Fibroblast of lung (primary cell): ENCODE results near the gene LIMK2. TPM values are rescaled to one million over a fixed set of nuclear protein-coding genes. Genes with fewer than 3 reads are reported as not detected.
A peak's percentile ranks its signal among the peaks of the same experiment; 100 is the strongest.
"Not testable (repeated sequence)": the region's sequence is repeated elsewhere in the genome, so short reads cannot be mapped to it uniquely, and the experiment has no call there.

Experiments
- DNase-seq, 2 donors: peaks; one replicate each; pipeline versions ENCODE4 v3.0.0 to v3.0.0-alpha.2; 2010; ENCODE audit warnings: low read depth in 2 of 2
- H2AFZ ChIP-seq: 2 replicates; pipeline ENCODE4 v1.5.1; 2012; ENCODE audit warnings: low read length, control low read depth, inconsistent platforms
- H3K27ac ChIP-seq: 2 replicates; pipeline ENCODE4 v1.5.1; 2011; ENCODE audit warnings: low read length, control low read depth; ENCODE audit not compliant: insufficient read depth
- H3K27me3 ChIP-seq: 2 replicates; pipeline ENCODE4 v1.5.1; 2011; ENCODE audit warnings: mild to moderate bottlenecking, low read length; ENCODE audit not compliant: control insufficient read depth, insufficient read depth
- H3K36me3 ChIP-seq: 2 replicates; pipeline ENCODE4 v1.5.1; 2011; ENCODE audit warnings: low read length; ENCODE audit not compliant: control insufficient read depth, insufficient read depth
- H3K4me1 ChIP-seq: 2 replicates; pipeline ENCODE4 v1.5.1; 2011; ENCODE audit warnings: low read length; ENCODE audit not compliant: control insufficient read depth, insufficient read depth; ENCODE audit errors: extremely low read depth
- H3K4me2 ChIP-seq: 2 replicates; pipeline ENCODE4 v1.5.1; 2011; ENCODE audit warnings: low read length, control low read depth; ENCODE audit not compliant: insufficient read depth; ENCODE audit errors: extremely low read depth
- H3K4me3 ChIP-seq, 4 experiments: fragments of 200-600 bp in 1 of 4; sonication (generic) in 1 of 4; replicated peaks in 1 of 4; 2 replicates each; pipeline ENCODE4 v1.5.1; 2011 to 2016; ENCODE audit warnings: low read length in 4 of 4, low read depth in 3 of 4, mild to moderate bottlenecking in 3 of 4, control low read depth in 2 of 4, inconsistent platforms in 1 of 4, mixed read lengths in 1 of 4; ENCODE audit not compliant: insufficient read depth in 1 of 4; ENCODE audit errors: control extremely low read depth in 1 of 4
- H3K79me2 ChIP-seq: 2 replicates; pipeline ENCODE4 v1.5.1; 2012; ENCODE audit warnings: mild to moderate bottlenecking, low read length, inconsistent platforms; ENCODE audit not compliant: control insufficient read depth, insufficient read depth
- H3K9ac ChIP-seq: 2 replicates; pipeline ENCODE4 v1.5.1; 2011; ENCODE audit warnings: mild to moderate bottlenecking, low read length, control low read depth; ENCODE audit not compliant: insufficient read depth
- H3K9me3 ChIP-seq: 2 replicates; pipeline ENCODE4 v1.5.1; 2012; ENCODE audit warnings: low read depth, low read length; ENCODE audit not compliant: control insufficient read depth, insufficient read depth
- H4K20me1 ChIP-seq: 2 replicates; pipeline ENCODE4 v1.5.1; 2011; ENCODE audit warnings: low read length; ENCODE audit not compliant: control insufficient read depth, insufficient read depth; ENCODE audit errors: extremely low read depth
- EZH2 ChIP-seq: IDR thresholded peaks from 2 replicates; pipeline ENCODE4 v1.5.1; 2012; ENCODE audit warnings: low read length, control low read depth, mild to moderate bottlenecking; ENCODE audit errors: missing control alignments
- polyA plus RNA-seq, 2 donors: library from polyadenylated mRNA; depleted of rRNA in 1 of 2; stranded (reverse) in 1 of 2; unstranded in 1 of 2; fragments of >200 nt; gene quantifications; 2 replicates each; pipeline ENCODE4 v1.2.1, GENCODE V29; 2011 to 2012; ENCODE audit warnings: missing spikeins in 1 of 2
- total RNA-seq: library from RNA; depleted of rRNA; stranded (reverse); fragments of >200 nt; gene quantifications from 2 replicates; pipeline ENCODE4 v1.2.1, GENCODE V29; 2014
- TF ChIP-seq, protein P1 (sequence below), 2 donors: IDR thresholded peaks in 1 of 2; conservative IDR thresholded peaks in 1 of 2; 1 replicate in 1 of 2; 2 replicates in 1 of 2; pipeline ENCODE4 v1.5.1; 2011 to 2012; ENCODE audit warnings: low read length in 2 of 2, control low read depth in 1 of 2, inconsistent platforms in 1 of 2, low read depth in 1 of 2, mild to moderate bottlenecking in 1 of 2

LIMK2 gene
- total and polyA plus RNA-seq, 2 donors (not counting 1 experiment from before 2014, with no cell fraction given) = 3.4 to 20.0 TPM

DNA sequence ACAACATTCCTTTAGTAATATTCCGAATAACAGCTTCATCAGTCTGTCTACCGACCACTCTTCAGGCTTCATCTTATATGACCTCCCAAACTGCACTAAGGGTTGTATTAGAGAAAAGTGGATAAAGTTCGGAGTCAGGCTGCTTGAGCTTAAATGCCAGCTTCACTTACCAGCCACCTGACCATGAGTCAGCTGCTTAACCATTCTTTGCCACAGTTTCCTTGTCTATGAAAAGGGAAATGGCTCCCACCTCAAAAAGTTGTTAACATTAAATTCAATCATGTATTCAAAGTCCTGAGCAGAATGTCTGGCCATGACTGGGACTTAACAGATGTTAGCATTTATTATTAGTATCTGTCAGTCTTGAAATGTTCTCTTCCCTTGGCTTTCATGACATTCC is 20.9 kb downstream of the LIMK2 start:
- no peaks in the 10 kb centered on the region for H3K9me3 ChIP-seq
- no peaks in the 10 kb centered on the region for H3K79me2 ChIP-seq
- H3K27me3 ChIP-seq = no peaks in the 10 kb centered on the region
- no peak overlapping the region for H3K4me3 ChIP-seq
- no peaks in the 10 kb centered on the region for H3K36me3 ChIP-seq
- no peak overlapping the region for H3K27ac ChIP-seq
- peak in 1 of 2 donors; percentile 48 for DNase-seq
- H4K20me1 ChIP-seq = no peaks in the 10 kb centered on the region
- H2AFZ ChIP-seq = no peak overlapping the region
- no peak overlapping the region for H3K9ac ChIP-seq
- H3K4me1 ChIP-seq = peaks cover 7% of the 10 kb centered on the region
- H3K4me2 ChIP-seq = no peak overlapping the region
- TF ChIP-seq, protein P1, sequence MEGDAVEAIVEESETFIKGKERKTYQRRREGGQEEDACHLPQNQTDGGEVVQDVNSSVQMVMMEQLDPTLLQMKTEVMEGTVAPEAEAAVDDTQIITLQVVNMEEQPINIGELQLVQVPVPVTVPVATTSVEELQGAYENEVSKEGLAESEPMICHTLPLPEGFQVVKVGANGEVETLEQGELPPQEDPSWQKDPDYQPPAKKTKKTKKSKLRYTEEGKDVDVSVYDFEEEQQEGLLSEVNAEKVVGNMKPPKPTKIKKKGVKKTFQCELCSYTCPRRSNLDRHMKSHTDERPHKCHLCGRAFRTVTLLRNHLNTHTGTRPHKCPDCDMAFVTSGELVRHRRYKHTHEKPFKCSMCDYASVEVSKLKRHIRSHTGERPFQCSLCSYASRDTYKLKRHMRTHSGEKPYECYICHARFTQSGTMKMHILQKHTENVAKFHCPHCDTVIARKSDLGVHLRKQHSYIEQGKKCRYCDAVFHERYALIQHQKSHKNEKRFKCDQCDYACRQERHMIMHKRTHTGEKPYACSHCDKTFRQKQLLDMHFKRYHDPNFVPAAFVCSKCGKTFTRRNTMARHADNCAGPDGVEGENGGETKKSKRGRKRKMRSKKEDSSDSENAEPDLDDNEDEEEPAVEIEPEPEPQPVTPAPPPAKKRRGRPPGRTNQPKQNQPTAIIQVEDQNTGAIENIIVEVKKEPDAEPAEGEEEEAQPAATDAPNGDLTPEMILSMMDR (conservative IDR thresholded peaks at IDR 0.05 in 1 of 2, IDR thresholded peaks at IDR 0.05 in 1 of 2; ENCODE audit: low read depth in 1 of 2, low read length in 2 of 2) = no peak
- TF ChIP-seq EZH2 = no peak

DNA sequence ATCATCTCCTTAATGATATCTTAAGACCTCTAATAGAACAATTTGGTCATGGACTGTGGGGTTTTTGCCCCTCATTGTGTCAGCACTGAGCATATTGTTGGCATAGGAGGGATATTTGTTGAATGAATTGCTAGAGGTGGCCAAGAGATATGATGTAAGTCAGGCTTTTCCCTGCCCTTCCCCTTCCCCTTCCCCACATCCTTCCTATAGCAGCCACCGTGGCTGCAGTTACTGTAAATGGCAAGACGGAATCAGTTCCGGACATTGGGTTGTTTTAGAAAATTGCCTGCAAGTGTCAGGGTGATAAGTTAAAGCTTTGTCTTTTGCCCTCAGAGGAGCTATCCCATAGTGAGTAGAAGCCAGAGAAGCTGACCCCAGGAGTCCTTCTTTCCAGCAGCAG is 23.0 kb downstream of the LIMK2 start:
- no peaks in the 10 kb centered on the region for H3K9me3 ChIP-seq
- no peaks in the 10 kb centered on the region for H3K36me3 ChIP-seq
- no peak overlapping the region for H3K4me2 ChIP-seq
- H3K27ac ChIP-seq = no peak overlapping the region
- H2AFZ ChIP-seq = no peak overlapping the region
- no peaks in the 10 kb centered on the region for H3K79me2 ChIP-seq
- no peak for DNase-seq
- H4K20me1 ChIP-seq = no peaks in the 10 kb centered on the region
- H3K9ac ChIP-seq = no peak overlapping the region
- no peaks in the 10 kb centered on the region for H3K27me3 ChIP-seq
- TF ChIP-seq, protein P1 (conservative IDR thresholded peaks at IDR 0.05 in 1 of 2, IDR thresholded peaks at IDR 0.05 in 1 of 2; ENCODE audit: low read depth in 1 of 2, low read length in 2 of 2) = no peak
- no peak for TF ChIP-seq EZH2
- H3K4me3 ChIP-seq = no peak overlapping the region
- peaks cover 3% of the 10 kb centered on the region for H3K4me1 ChIP-seq

DNA sequence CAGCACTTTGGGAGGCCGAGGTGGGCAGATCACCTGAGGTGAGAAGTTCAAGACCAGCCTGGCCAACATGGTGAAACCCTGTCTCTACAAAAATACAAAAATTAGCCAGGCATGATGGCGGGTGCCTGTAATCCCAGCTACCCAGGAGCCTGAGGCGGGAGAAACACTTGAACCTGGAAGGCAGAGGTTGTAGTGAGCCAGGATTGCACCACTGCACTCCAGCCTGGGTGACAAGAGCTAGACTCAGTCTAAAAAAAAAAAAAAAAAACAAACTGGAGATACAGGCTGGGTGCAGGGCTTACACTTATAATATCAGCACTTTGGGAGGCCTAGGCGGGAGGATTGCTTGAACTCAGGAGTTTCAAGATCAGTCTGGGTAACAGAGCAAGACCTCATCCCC is 23.9 kb downstream of the LIMK2 start:
- not testable (repeated sequence) for H3K4me3 ChIP-seq, H2AFZ ChIP-seq, H3K9me3 ChIP-seq, H3K27ac ChIP-seq, DNase-seq, H3K9ac ChIP-seq, H3K27me3 ChIP-seq, H3K79me2 ChIP-seq, H3K36me3 ChIP-seq, H3K4me2 ChIP-seq, H4K20me1 ChIP-seq, H3K4me1 ChIP-seq
